ENCODE results near the gene CBARP. TPM values are rescaled to one million over a fixed set of nuclear protein-coding genes. Genes with fewer than 3 reads are reported as not detected.
A peak's percentile ranks its signal among the peaks of the same experiment; 100 is the strongest.

Gene CBARP
- total and polyA plus RNA-seq, 2 of the 13 experiments (the other 11 are each of a cell fraction or from before 2014, with no cell fraction given), result 1.2 to 1.4 TPM

- TF ChIP-seq NR2F1 (CRISPR knock-in tag; IDR thresholded peaks at IDR 0.05) (no peak), NFAT5 (CRISPR knock-in tag; IDR thresholded peaks at IDR 0.05) (no peak), ASH2L (IDR thresholded peaks at IDR 0.05; ENCODE audit: insufficient read length, low read depth, low read length) (peak; percentile 53), ZNF788 (CRISPR knock-in tag; IDR thresholded peaks at IDR 0.05; ENCODE audit: borderline replicate concordance) (peak; percentile 44; the same call in 1 of the 2 replicates), ZFY (CRISPR knock-in tag; IDR thresholded peaks at IDR 0.05) (peak; percentile 25; the same call in 1 of the 2 replicates), ZBTB10 (CRISPR knock-in tag; IDR thresholded peaks at IDR 0.05; ENCODE audit: borderline replicate concordance) (0 out of 2 replicates have a peak, but pooled peaks have one; percentile 0), ZNF10 (CRISPR knock-in tag; IDR thresholded peaks at IDR 0.05; ENCODE audit: borderline replicate concordance, low read depth) (no peak)
These were observed 12.2 kb upstream of the CBARP start (continued) for GRCh38 chr19:1249990-1250436.
